DND-41 (cell line): ENCODE results near the gene OBSCN.

Source experiments
- ATAC-seq: fragments of 200-7000 bp; cut with Tn5 transposase; 3 replicates; pipeline ENCODE4 v1.9.1; 2021; ENCODE audit warnings: low read depth; ENCODE audit not compliant: insufficient read depth
- DNase-seq: peaks from one replicate; pipeline ENCODE4 v3.0.0-alpha.2; 2020
- H2AFZ ChIP-seq: 2 replicates; pipeline ENCODE4 v1.6.0; 2012; ENCODE audit warnings: low read depth, low read length
- H3K27ac ChIP-seq: 2 replicates; pipeline ENCODE4 v1.5.1; 2012; ENCODE audit warnings: low read length, inconsistent platforms
- H3K27me3 ChIP-seq: fragments of 200-600 bp; sonication (generic); 2 replicates; pipeline ENCODE4 v1.6.0; 2012; ENCODE audit warnings: low read length, mild to moderate bottlenecking, inconsistent platforms; ENCODE audit not compliant: insufficient read depth, poor library complexity
- H3K36me3 ChIP-seq: 2 replicates; pipeline ENCODE4 v1.5.1; 2012; ENCODE audit warnings: low read length, inconsistent platforms; ENCODE audit not compliant: insufficient read depth
- H3K4me1 ChIP-seq: 2 replicates; pipeline ENCODE4 v1.5.1; 2012; ENCODE audit warnings: mild to moderate bottlenecking, low read length; ENCODE audit not compliant: insufficient read depth
- H3K4me2 ChIP-seq: 2 replicates; pipeline ENCODE4 v1.6.0; 2012; ENCODE audit warnings: mild to moderate bottlenecking, moderate library complexity, low read length, inconsistent platforms; ENCODE audit not compliant: insufficient read depth
- H3K4me3 ChIP-seq, 2 experiments: fragments of 200-600 bp in 1 of 2; shearing (Covaris generic) in 1 of 2; 2 replicates each; pipeline ENCODE4 v1.5.1; 2012 to 2016; ENCODE audit warnings: inconsistent platforms in 2 of 2, low read length in 2 of 2, mild to moderate bottlenecking in 2 of 2, low read depth in 1 of 2, moderate library complexity in 1 of 2
- H3K79me2 ChIP-seq: 2 replicates; pipeline ENCODE4 v1.6.0; 2012; ENCODE audit warnings: low read length, inconsistent platforms; ENCODE audit not compliant: insufficient read depth
- H3K9ac ChIP-seq: 2 replicates; pipeline ENCODE4 v1.6.0; 2012; ENCODE audit warnings: low read depth, mild to moderate bottlenecking, inconsistent platforms, low read length, moderate library complexity
- H3K9me3 ChIP-seq: 2 replicates; pipeline ENCODE4 v1.5.1; 2012; ENCODE audit warnings: low read length, moderate library complexity, mild to moderate bottlenecking, inconsistent platforms; ENCODE audit not compliant: insufficient read depth, severe bottlenecking
- H4K20me1 ChIP-seq: 2 replicates; pipeline ENCODE4 v1.6.0; 2012; ENCODE audit warnings: low read length; ENCODE audit not compliant: insufficient read depth
- CTCF ChIP-seq: IDR thresholded peaks from 2 replicates; pipeline ENCODE4 v1.5.1; 2012; ENCODE audit warnings: borderline replicate concordance, low read length, moderate library complexity, mild to moderate bottlenecking; ENCODE audit not compliant: poor library complexity, severe bottlenecking; ENCODE audit errors: extremely low read depth
- EZH2 ChIP-seq: IDR thresholded peaks from 3 replicates; pipeline ENCODE4 v1.6.1; 2012; ENCODE audit warnings: borderline replicate concordance, low read depth, mild to moderate bottlenecking, moderate library complexity, low read length, inconsistent platforms; ENCODE audit not compliant: severe bottlenecking

OBSCN gene

DNA sequence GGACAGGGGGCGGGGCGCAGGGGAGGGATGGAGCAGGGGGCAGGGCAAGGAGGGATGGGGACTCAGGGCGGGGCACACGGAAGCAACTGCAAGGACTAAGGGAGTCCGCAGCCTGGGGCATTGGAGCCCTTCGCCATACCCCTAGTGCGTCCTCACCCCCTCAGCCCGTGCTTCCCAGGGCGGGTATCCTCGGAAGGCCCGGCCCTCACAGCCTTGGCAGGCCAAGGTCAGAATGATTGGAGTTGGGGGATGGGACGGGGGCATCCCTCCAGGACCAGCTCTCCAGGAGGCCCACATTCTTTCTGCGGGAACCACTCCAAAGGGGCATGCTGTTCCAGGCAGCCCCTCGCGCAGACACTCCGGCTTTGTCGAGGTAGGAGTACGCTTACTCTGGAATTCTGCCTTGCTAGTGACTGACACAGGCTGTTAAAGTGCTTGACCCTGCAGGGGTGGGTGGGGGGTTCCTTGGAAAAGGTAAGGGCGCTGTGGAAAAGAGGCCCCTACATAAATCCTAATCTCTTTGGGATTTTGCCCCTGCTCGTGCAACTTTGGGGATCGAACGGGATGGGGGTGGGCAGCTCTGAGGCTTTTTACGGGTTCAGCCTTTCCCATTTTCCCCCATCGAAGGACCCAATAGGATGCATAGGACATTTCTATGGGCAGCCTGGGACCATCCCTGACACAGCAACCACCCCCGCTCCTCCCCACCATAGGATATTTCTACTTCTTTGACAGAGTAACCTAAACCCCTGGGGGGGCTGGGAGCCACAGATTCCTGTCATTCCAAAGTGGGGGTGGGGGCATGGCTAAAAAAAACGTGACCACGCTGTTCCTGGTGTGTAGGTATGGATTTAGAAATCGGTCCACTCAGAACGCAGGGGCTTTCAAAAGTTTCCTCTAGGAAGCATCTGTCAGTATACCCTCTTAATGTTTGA is 199.5 kb downstream of the OBSCN start:
- peaks cover 51% of the 10 kb centered on the region for H3K4me1 ChIP-seq
- DNase-seq = no peak
- H3K27me3 ChIP-seq = no peaks in the 10 kb centered on the region
- H3K9ac ChIP-seq = peak overlapping the region; percentile 68
- H3K79me2 ChIP-seq = peaks cover 59% of the 10 kb centered on the region
- peak overlapping the region; percentile 41 to 77 for H3K4me3 ChIP-seq
- ATAC-seq = no peak
- H2AFZ ChIP-seq = peak overlapping the region; percentile 76
- H3K4me2 ChIP-seq = peak overlapping the region; percentile 99
- H3K27ac ChIP-seq = peak overlapping the region; percentile 63
- TF ChIP-seq CTCF (no peak), EZH2 (no peak)
- H3K9me3 ChIP-seq = no peaks in the 10 kb centered on the region
- peaks cover 38% of the 10 kb centered on the region for H3K36me3 ChIP-seq
- peaks cover 44% of the 10 kb centered on the region for H4K20me1 ChIP-seq

DNA sequence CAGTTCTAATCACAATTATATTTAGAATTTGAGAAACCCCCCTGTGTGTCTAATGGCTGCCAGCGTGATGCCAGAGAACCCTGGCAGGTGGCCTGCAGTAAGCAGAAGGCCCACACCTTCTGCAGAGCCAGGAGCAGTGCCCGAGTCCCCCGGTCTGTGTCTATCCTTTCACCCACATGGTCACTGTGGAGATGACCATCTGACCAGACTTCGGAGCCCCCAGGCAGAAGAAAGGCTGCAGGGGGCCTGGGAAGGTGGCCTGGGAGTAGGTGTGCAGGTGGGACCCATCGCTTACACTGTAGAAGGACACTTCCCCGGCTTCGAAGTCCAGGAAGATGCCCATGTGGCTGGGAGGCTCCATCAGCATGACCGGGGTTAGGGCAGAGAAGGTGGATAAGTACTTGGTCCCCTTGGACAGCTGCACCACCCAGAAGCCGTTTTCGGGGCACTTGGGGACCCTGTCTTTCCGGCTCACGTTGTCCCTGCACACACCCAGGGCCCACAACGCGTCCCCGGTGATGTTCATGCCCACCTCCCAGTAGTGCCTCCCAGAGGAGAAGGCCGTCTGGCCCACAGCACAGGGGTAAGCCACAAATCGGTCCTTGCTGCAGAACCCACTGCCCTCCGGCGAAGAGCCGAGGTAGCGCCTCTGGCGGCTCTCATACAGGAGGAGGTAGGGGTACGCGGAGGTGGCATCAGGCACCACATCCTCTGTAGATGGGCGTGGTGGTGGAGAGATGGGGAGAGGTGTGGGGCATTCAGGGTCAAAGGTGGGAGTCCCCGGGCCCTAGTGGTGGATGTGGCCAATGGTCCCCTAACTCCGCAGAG is 200.4 kb downstream of the OBSCN start:
- peaks cover 50% of the 10 kb centered on the region for H3K79me2 ChIP-seq
- peak overlapping the region; percentile 68 for H3K9ac ChIP-seq
- DNase-seq = no peak
- no peaks in the 10 kb centered on the region for H3K27me3 ChIP-seq
- peak overlapping the region; percentile 63; the same call in 1 of the 2 replicates for H3K27ac ChIP-seq
- peak overlapping the region; percentile 99 for H3K4me2 ChIP-seq
- H3K4me1 ChIP-seq = peaks cover 43% of the 10 kb centered on the region
- H4K20me1 ChIP-seq = peaks cover 36% of the 10 kb centered on the region
- TF ChIP-seq CTCF = no peak
- no peak for TF ChIP-seq EZH2
- H3K4me3 ChIP-seq = peak overlapping the region in 1 of 2 experiments; percentile 77; a peak in 2 of 4 replicates
- no peaks in the 10 kb centered on the region for H3K9me3 ChIP-seq
- peaks cover 29% of the 10 kb centered on the region for H3K36me3 ChIP-seq
- no peak overlapping the region for H2AFZ ChIP-seq
- ATAC-seq = no peak

GRCh38 chr1:228408869-228409805 is 201.3 kb downstream of the OBSCN start:
- no peak overlapping the region for H3K9ac ChIP-seq
- H3K27me3 ChIP-seq = no peaks in the 10 kb centered on the region
- H3K79me2 ChIP-seq = peaks cover 41% of the 10 kb centered on the region
- no peak overlapping the region for H2AFZ ChIP-seq
- H3K4me3 ChIP-seq = no peak overlapping the region
- peaks cover 35% of the 10 kb centered on the region for H3K4me1 ChIP-seq
- ATAC-seq (no peak), DNase-seq (no peak)
- TF ChIP-seq EZH2 (no peak), CTCF (no peak)
- peak overlapping the region; percentile 99 for H3K4me2 ChIP-seq
- peaks cover 29% of the 10 kb centered on the region for H4K20me1 ChIP-seq
- no peaks in the 10 kb centered on the region for H3K9me3 ChIP-seq
- H3K36me3 ChIP-seq = peaks cover 21% of the 10 kb centered on the region
- H3K27ac ChIP-seq = no peak overlapping the region
